Fibroblast of lung (primary cell): ENCODE results near the gene XYLT1. TPM values are rescaled to one million over a fixed set of nuclear protein-coding genes. Genes with fewer than 3 reads are reported as not detected.

Source experiments
- DNase-seq, 2 donors: peaks; one replicate each; pipeline versions ENCODE4 v3.0.0 to v3.0.0-alpha.2; 2010; ENCODE audit warnings: low read depth in 2 of 2
- H2AFZ ChIP-seq: 2 replicates; pipeline ENCODE4 v1.5.1; 2012; ENCODE audit warnings: low read length, control low read depth, inconsistent platforms
- H3K27ac ChIP-seq: 2 replicates; pipeline ENCODE4 v1.5.1; 2011; ENCODE audit warnings: low read length, control low read depth; ENCODE audit not compliant: insufficient read depth
- H3K27me3 ChIP-seq: 2 replicates; pipeline ENCODE4 v1.5.1; 2011; ENCODE audit warnings: mild to moderate bottlenecking, low read length; ENCODE audit not compliant: control insufficient read depth, insufficient read depth
- H3K36me3 ChIP-seq: 2 replicates; pipeline ENCODE4 v1.5.1; 2011; ENCODE audit warnings: low read length; ENCODE audit not compliant: control insufficient read depth, insufficient read depth
- H3K4me1 ChIP-seq: 2 replicates; pipeline ENCODE4 v1.5.1; 2011; ENCODE audit warnings: low read length; ENCODE audit not compliant: control insufficient read depth, insufficient read depth; ENCODE audit errors: extremely low read depth
- H3K4me2 ChIP-seq: 2 replicates; pipeline ENCODE4 v1.5.1; 2011; ENCODE audit warnings: low read length, control low read depth; ENCODE audit not compliant: insufficient read depth; ENCODE audit errors: extremely low read depth
- H3K4me3 ChIP-seq, 4 experiments: fragments of 200-600 bp in 1 of 4; sonication (generic) in 1 of 4; replicated peaks in 1 of 4; 2 replicates each; pipeline ENCODE4 v1.5.1; 2011 to 2016; ENCODE audit warnings: low read length in 4 of 4, low read depth in 3 of 4, mild to moderate bottlenecking in 3 of 4, control low read depth in 2 of 4, inconsistent platforms in 1 of 4, mixed read lengths in 1 of 4; ENCODE audit not compliant: insufficient read depth in 1 of 4; ENCODE audit errors: control extremely low read depth in 1 of 4
- H3K79me2 ChIP-seq: 2 replicates; pipeline ENCODE4 v1.5.1; 2012; ENCODE audit warnings: mild to moderate bottlenecking, low read length, inconsistent platforms; ENCODE audit not compliant: control insufficient read depth, insufficient read depth
- H3K9ac ChIP-seq: 2 replicates; pipeline ENCODE4 v1.5.1; 2011; ENCODE audit warnings: mild to moderate bottlenecking, low read length, control low read depth; ENCODE audit not compliant: insufficient read depth
- H3K9me3 ChIP-seq: 2 replicates; pipeline ENCODE4 v1.5.1; 2012; ENCODE audit warnings: low read depth, low read length; ENCODE audit not compliant: control insufficient read depth, insufficient read depth
- H4K20me1 ChIP-seq: 2 replicates; pipeline ENCODE4 v1.5.1; 2011; ENCODE audit warnings: low read length; ENCODE audit not compliant: control insufficient read depth, insufficient read depth; ENCODE audit errors: extremely low read depth
- EZH2 ChIP-seq: IDR thresholded peaks from 2 replicates; pipeline ENCODE4 v1.5.1; 2012; ENCODE audit warnings: low read length, control low read depth, mild to moderate bottlenecking; ENCODE audit errors: missing control alignments
- polyA plus RNA-seq, 2 donors: library from polyadenylated mRNA; depleted of rRNA in 1 of 2; stranded (reverse) in 1 of 2; unstranded in 1 of 2; fragments of >200 nt; gene quantifications; 2 replicates each; pipeline ENCODE4 v1.2.1, GENCODE V29; 2011 to 2012; ENCODE audit warnings: missing spikeins in 1 of 2
- total RNA-seq: library from RNA; depleted of rRNA; stranded (reverse); fragments of >200 nt; gene quantifications from 2 replicates; pipeline ENCODE4 v1.2.1, GENCODE V29; 2014
- TF ChIP-seq, protein P1 (sequence below), 2 donors: IDR thresholded peaks in 1 of 2; conservative IDR thresholded peaks in 1 of 2; 1 replicate in 1 of 2; 2 replicates in 1 of 2; pipeline ENCODE4 v1.5.1; 2011 to 2012; ENCODE audit warnings: low read length in 2 of 2, control low read depth in 1 of 2, inconsistent platforms in 1 of 2, low read depth in 1 of 2, mild to moderate bottlenecking in 1 of 2

XYLT1 gene
- total and polyA plus RNA-seq, 2 donors (not counting 1 experiment from before 2014, with no cell fraction given) = 9.3 to 21.8 TPM

DNA sequence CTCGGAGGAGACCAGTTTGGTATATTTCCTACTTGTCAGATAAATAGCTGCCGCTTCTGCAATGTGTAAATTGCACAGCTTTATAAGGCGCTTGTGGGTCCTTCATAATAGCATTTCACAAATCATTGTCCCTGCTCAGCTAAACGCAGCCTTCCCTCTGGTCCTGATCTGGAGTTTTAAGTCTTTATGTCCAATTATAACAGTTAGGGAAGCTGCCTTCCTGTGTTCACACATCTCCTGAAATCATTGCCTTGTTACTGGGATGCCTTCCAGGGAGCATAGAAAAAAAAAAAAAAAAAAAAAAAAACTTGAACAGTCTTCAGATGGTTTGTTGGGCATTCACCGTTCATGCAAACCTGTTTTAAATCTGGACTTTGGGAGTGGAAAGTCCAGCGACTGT is 342.0 kb downstream of the XYLT1 start:
- H3K4me1 ChIP-seq = no peaks in the 10 kb centered on the region
- H3K4me3 ChIP-seq = no peak overlapping the region
- no peak overlapping the region for H3K4me2 ChIP-seq
- peaks cover 2% of the 10 kb centered on the region for H4K20me1 ChIP-seq
- no peaks in the 10 kb centered on the region for H3K27me3 ChIP-seq
- TF ChIP-seq, protein P1, sequence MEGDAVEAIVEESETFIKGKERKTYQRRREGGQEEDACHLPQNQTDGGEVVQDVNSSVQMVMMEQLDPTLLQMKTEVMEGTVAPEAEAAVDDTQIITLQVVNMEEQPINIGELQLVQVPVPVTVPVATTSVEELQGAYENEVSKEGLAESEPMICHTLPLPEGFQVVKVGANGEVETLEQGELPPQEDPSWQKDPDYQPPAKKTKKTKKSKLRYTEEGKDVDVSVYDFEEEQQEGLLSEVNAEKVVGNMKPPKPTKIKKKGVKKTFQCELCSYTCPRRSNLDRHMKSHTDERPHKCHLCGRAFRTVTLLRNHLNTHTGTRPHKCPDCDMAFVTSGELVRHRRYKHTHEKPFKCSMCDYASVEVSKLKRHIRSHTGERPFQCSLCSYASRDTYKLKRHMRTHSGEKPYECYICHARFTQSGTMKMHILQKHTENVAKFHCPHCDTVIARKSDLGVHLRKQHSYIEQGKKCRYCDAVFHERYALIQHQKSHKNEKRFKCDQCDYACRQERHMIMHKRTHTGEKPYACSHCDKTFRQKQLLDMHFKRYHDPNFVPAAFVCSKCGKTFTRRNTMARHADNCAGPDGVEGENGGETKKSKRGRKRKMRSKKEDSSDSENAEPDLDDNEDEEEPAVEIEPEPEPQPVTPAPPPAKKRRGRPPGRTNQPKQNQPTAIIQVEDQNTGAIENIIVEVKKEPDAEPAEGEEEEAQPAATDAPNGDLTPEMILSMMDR (conservative IDR thresholded peaks at IDR 0.05 in 1 of 2, IDR thresholded peaks at IDR 0.05 in 1 of 2; ENCODE audit: low read depth in 1 of 2, low read length in 2 of 2) = no peak
- TF ChIP-seq EZH2 = no peak
- no peak overlapping the region for H2AFZ ChIP-seq
- H3K79me2 ChIP-seq = no peaks in the 10 kb centered on the region
- H3K9me3 ChIP-seq = no peaks in the 10 kb centered on the region
- DNase-seq = no peak
- no peak overlapping the region for H3K9ac ChIP-seq
- peaks cover 2% of the 10 kb centered on the region for H3K36me3 ChIP-seq
- H3K27ac ChIP-seq = no peak overlapping the region

DNA sequence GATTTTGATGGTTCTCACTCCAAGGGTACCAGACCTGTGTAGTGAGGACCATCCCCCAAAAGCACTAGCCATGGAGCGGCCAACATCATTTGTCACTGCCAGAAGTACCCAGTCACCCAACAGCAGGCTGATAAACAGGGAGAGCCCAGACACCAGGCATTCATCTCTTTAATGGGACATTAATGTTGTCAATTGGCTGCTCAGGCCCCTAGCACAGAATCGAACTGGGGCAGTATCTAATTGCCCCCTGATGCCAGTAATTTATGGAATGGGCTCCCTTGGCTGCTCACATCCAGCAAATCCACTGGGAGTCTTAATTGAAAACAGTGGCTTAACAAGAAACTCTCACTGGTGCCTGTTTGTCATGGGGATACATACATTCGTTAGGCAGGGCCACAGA is 344.6 kb downstream of the XYLT1 start:
- Histone ChIP-seq H3K27me3 (no peaks in the 10 kb centered on the region), H2AFZ (no peak overlapping the region), H3K27ac (no peak overlapping the region), H3K9me3 (no peaks in the 10 kb centered on the region), H3K4me3 (no peak overlapping the region), H4K20me1 (no peaks in the 10 kb centered on the region), H3K79me2 (no peaks in the 10 kb centered on the region), H3K4me1 (no peaks in the 10 kb centered on the region), H3K9ac (no peak overlapping the region), H3K4me2 (no peak overlapping the region), H3K36me3 (peaks cover 2% of the 10 kb centered on the region)
- TF ChIP-seq EZH2 = no peak
- TF ChIP-seq, protein P1 (conservative IDR thresholded peaks at IDR 0.05 in 1 of 2, IDR thresholded peaks at IDR 0.05 in 1 of 2; ENCODE audit: low read depth in 1 of 2, low read length in 2 of 2) = no peak
- no peak for DNase-seq

DNA sequence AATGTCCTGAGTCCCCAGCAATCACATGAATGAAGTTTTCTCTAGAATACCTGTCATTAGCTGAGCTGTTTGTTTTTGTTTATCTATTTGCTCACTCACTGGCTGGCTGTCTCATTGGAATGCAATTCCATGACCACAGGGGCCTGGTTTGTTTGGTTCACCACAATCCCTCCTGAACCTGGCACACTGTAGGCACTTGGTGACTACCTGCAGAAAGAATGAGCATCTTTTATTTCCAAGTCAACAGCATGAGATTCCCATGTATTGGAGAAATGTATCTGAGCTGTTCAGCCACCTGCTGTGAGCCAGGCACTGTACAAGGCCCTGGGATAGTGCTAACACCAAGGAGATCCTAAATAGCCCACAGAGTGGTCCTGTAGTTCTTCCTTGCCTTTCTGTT is 345.1 kb downstream of the XYLT1 start:
- TF ChIP-seq EZH2 = no peak
- TF ChIP-seq, protein P1 (conservative IDR thresholded peaks at IDR 0.05 in 1 of 2, IDR thresholded peaks at IDR 0.05 in 1 of 2; ENCODE audit: low read depth in 1 of 2, low read length in 2 of 2) = no peak
- Histone ChIP-seq H4K20me1 (no peaks in the 10 kb centered on the region), H3K4me3 (no peak overlapping the region), H3K27ac (no peak overlapping the region), H3K27me3 (no peaks in the 10 kb centered on the region), H3K4me1 (no peaks in the 10 kb centered on the region), H3K9ac (no peak overlapping the region), H3K79me2 (no peaks in the 10 kb centered on the region), H3K4me2 (no peak overlapping the region), H3K36me3 (peaks cover 2% of the 10 kb centered on the region), H2AFZ (no peak overlapping the region), H3K9me3 (no peaks in the 10 kb centered on the region)
- peak in 1 of 2 donors; percentile 71 for DNase-seq
